Ishikawa (cell line): ENCODE data around the gene TGM3.
A peak's percentile ranks its signal among the peaks of the same experiment; 100 is the strongest.

Experiments
- CEBPB ChIP-seq: IDR thresholded peaks from 2 replicates; pipeline ENCODE4 v1.6.1; 2012
- CREB1 ChIP-seq: IDR thresholded peaks from 2 replicates; pipeline ENCODE4 v1.6.1; 2012; ENCODE audit warnings: low read depth
- EGR1 ChIP-seq: IDR thresholded peaks from 2 replicates; pipeline ENCODE4 v1.6.1; 2012
- EP300 ChIP-seq: IDR thresholded peaks from 2 replicates; pipeline ENCODE4 v1.6.1; 2012; ENCODE audit warnings: borderline replicate concordance
- FOXM1 ChIP-seq: IDR thresholded peaks from 2 replicates; pipeline ENCODE4 v1.6.1; 2012; ENCODE audit warnings: low read depth, borderline replicate concordance
- NFIC ChIP-seq: IDR thresholded peaks from 2 replicates; pipeline ENCODE4 v1.6.1; 2012
- RAD21 ChIP-seq: IDR thresholded peaks from 2 replicates; pipeline ENCODE4 v1.6.1; 2012; ENCODE audit warnings: low read depth
- TAF1 ChIP-seq: IDR thresholded peaks from 2 replicates; pipeline ENCODE4 v1.6.1; 2012; ENCODE audit warnings: low read depth, mild to moderate bottlenecking
- TCF12 ChIP-seq: IDR thresholded peaks from 2 replicates; pipeline ENCODE4 v1.6.1; 2012; ENCODE audit warnings: low read depth
- YY1 ChIP-seq: IDR thresholded peaks from 2 replicates; pipeline ENCODE4 v1.6.1; 2012; ENCODE audit warnings: low read depth
- ZBTB7A ChIP-seq: IDR thresholded peaks from 2 replicates; pipeline ENCODE4 v1.6.1; 2012; ENCODE audit warnings: low read depth
- TF ChIP-seq, protein P1 (sequence below): IDR thresholded peaks from 2 replicates; pipeline ENCODE4 v1.6.1; 2012; ENCODE audit warnings: low read depth, mild to moderate bottlenecking
- TF ChIP-seq, protein P2 (sequence below): IDR thresholded peaks from 2 replicates; pipeline ENCODE4 v1.6.1; 2012
- TF ChIP-seq, protein P3 (sequence below): IDR thresholded peaks from 2 replicates; pipeline ENCODE4 v1.6.1; 2012

Gene TGM3

GRCh38 chr20:2326046-2326445 is 30.2 kb downstream of the TGM3 start:
- TF ChIP-seq EGR1 (no peak), TCF12 (no peak), TAF1 (no peak), EP300 (no peak), ZBTB7A (no peak)
- TF ChIP-seq, protein P1, sequence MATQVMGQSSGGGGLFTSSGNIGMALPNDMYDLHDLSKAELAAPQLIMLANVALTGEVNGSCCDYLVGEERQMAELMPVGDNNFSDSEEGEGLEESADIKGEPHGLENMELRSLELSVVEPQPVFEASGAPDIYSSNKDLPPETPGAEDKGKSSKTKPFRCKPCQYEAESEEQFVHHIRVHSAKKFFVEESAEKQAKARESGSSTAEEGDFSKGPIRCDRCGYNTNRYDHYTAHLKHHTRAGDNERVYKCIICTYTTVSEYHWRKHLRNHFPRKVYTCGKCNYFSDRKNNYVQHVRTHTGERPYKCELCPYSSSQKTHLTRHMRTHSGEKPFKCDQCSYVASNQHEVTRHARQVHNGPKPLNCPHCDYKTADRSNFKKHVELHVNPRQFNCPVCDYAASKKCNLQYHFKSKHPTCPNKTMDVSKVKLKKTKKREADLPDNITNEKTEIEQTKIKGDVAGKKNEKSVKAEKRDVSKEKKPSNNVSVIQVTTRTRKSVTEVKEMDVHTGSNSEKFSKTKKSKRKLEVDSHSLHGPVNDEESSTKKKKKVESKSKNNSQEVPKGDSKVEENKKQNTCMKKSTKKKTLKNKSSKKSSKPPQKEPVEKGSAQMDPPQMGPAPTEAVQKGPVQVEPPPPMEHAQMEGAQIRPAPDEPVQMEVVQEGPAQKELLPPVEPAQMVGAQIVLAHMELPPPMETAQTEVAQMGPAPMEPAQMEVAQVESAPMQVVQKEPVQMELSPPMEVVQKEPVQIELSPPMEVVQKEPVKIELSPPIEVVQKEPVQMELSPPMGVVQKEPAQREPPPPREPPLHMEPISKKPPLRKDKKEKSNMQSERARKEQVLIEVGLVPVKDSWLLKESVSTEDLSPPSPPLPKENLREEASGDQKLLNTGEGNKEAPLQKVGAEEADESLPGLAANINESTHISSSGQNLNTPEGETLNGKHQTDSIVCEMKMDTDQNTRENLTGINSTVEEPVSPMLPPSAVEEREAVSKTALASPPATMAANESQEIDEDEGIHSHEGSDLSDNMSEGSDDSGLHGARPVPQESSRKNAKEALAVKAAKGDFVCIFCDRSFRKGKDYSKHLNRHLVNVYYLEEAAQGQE, result no peak

GRCh38 chr20:2327620-2328555 is 32.1 kb downstream of the TGM3 start:
- TF ChIP-seq, protein P1, result no peak
- TF ChIP-seq YY1 (no peak), RAD21 (no peak)

DNA sequence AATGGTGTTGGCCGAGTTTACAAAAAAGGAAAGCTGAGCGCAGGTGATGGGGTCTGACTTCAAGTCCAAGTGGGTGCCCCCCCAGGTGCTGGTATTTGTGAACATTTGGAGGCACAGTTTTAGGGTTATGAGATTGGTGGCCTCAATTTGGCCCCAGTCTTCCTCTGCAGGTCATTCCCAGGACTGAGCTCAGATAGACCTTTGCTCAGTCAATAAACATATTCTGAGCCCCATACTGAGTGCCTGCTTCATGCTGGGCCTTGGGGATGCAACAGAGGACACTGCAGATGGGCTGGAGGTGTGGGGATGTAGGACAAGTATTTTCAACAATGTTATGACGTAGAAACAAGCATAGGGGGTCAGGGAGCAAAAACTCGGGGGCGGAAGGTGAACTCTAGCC is 33.5 kb downstream of the TGM3 start:
- TF ChIP-seq RAD21 (no peak), TAF1 (no peak), CREB1 (no peak), CEBPB (no peak), ZBTB7A (no peak), NFIC (no peak), TCF12 (no peak), EGR1 (no peak), EP300 (no peak), FOXM1 (no peak)
- TF ChIP-seq, protein P1, result no peak

DNA sequence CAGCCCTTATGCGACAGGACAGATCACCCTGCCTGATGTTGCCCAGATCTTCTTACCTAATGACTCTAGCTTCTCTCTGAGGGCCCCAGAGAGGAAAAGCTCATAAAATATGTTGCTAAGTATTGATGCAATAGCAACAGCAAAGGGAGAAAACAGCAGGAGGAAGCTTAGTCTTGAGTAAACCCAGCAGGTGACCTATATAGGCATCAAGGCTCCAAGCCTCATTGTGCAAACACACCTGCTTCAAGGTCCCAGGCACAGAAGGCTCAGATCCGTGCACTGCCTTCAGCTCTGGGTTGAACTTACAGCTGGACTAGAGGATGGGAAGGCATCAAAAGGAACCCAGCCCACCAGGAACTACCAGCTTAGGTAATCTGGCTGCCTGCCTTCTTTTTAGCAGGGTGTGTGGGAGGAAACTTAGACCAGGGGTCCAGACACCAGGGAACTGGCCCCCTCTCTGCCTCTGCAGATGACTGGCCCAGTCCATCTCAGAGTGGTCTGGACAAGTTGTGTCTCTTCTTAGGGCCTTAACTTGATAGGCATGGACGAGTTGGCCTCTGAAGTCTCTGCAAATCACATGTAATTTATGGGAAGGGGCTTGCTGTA is 34.4 kb downstream of the TGM3 start:
- peak; percentile 72 for TF ChIP-seq CEBPB
- no peak for TF ChIP-seq EGR1
- TF ChIP-seq TCF12, result peak; percentile 50; the same call in 1 of the 2 replicates

DNA sequence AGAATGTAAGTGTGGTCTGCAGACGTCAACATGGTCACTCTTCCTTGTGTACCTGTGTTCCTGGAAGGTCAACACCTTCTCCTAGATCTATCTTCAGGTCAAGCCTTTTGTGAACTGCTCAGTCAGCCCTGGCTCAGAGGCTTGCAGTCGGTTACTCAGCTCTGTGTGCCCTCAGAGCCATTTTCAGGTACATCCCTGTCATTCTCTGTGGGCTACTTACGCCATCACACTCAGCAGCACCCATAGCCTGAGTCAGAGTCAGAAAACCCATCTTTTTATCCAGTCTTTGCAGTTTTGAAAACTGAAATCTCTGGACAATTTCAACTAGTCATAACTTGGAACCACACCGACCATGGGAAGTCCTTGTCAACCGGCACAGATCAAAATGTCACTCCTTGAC is 35.3 kb downstream of the TGM3 start:
- TF ChIP-seq CEBPB, result no peak
- TF ChIP-seq, protein P2, sequence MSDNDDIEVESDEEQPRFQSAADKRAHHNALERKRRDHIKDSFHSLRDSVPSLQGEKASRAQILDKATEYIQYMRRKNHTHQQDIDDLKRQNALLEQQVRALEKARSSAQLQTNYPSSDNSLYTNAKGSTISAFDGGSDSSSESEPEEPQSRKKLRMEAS, result no peak

GRCh38 chr20:2331901-2332565 is 36.2 kb downstream of the TGM3 start:
- TF ChIP-seq CREB1 (no peak), CEBPB (no peak), EGR1 (no peak), FOXM1 (no peak), TAF1 (no peak), YY1 (no peak), EP300 (no peak), NFIC (no peak), TCF12 (no peak)
- TF ChIP-seq, protein P1, result no peak
- TF ChIP-seq, protein P2, result no peak
- TF ChIP-seq, protein P3, sequence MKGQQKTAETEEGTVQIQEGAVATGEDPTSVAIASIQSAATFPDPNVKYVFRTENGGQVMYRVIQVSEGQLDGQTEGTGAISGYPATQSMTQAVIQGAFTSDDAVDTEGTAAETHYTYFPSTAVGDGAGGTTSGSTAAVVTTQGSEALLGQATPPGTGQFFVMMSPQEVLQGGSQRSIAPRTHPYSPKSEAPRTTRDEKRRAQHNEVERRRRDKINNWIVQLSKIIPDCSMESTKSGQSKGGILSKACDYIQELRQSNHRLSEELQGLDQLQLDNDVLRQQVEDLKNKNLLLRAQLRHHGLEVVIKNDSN, result no peak
